ENCODE results near the gene MTNR1A. TPM values are rescaled to one million over a fixed set of nuclear protein-coding genes. Genes with fewer than 3 reads are reported as not detected.

MTNR1A gene
- total RNA-seq, 1 experiment from 2014 or later, result not detected

- Histone ChIP-seq H3K36me3 (no peaks in the 10 kb centered on the region), H3K9me3 (no peaks in the 10 kb centered on the region), H3K27me3 (no peaks in the 10 kb centered on the region), H3K4me3 (no peak overlapping the region)
- DNase-seq, result no peak
Observed at GRCh38 chr4:186570193-186570996, 15.0 kb upstream of the MTNR1A start.

GRCh38 chr4:186569533-186570192 is 14.3 kb upstream of the MTNR1A start:
- no peak for DNase-seq
- Histone ChIP-seq H3K27me3 (no peaks in the 10 kb centered on the region), H3K36me3 (no peaks in the 10 kb centered on the region), H3K9me3 (no peaks in the 10 kb centered on the region), H3K4me3 (no peak overlapping the region)

GRCh38 chr4:186566068-186566467 is 10.7 kb upstream of the MTNR1A start:
- no peaks in the 10 kb centered on the region for H3K27me3 ChIP-seq
- no peaks in the 10 kb centered on the region for H3K9me3 ChIP-seq
- H3K4me3 ChIP-seq, result no peak overlapping the region
- H3K36me3 ChIP-seq, result no peaks in the 10 kb centered on the region
- DNase-seq, result no peak

- DNase-seq, result no peak
- Histone ChIP-seq H3K36me3 (no peaks in the 10 kb centered on the region), H3K27me3 (no peaks in the 10 kb centered on the region), H3K9me3 (no peaks in the 10 kb centered on the region), H3K4me3 (no peak overlapping the region)
Observed at GRCh38 chr4:186563761-186564160, 8.4 kb upstream of the MTNR1A start.

GRCh38 chr4:186561748-186562147 is 6.4 kb upstream of the MTNR1A start:
- DNase-seq, result no peak
- Histone ChIP-seq H3K4me3 (no peak overlapping the region), H3K9me3 (no peaks in the 10 kb centered on the region), H3K36me3 (no peaks in the 10 kb centered on the region), H3K27me3 (no peaks in the 10 kb centered on the region)

- Histone ChIP-seq H3K36me3 (no peaks in the 10 kb centered on the region), H3K27me3 (no peaks in the 10 kb centered on the region), H3K9me3 (no peaks in the 10 kb centered on the region), H3K4me3 (no peak overlapping the region)
- no peak for DNase-seq
Observed at GRCh38 chr4:186560647-186561046, 5.3 kb upstream of the MTNR1A start.

- Histone ChIP-seq H3K36me3 (no peaks in the 10 kb centered on the region), H3K4me3 (no peak overlapping the region), H3K9me3 (no peaks in the 10 kb centered on the region), H3K27me3 (no peaks in the 10 kb centered on the region)
- no peak for DNase-seq
Observed at GRCh38 chr4:186557486-186557885, 2.1 kb upstream of the MTNR1A start.

GRCh38 chr4:186557061-186557460 is 1.7 kb upstream of the MTNR1A start:
- no peaks in the 10 kb centered on the region for H3K27me3 ChIP-seq
- H3K4me3 ChIP-seq, result no peak overlapping the region
- no peaks in the 10 kb centered on the region for H3K9me3 ChIP-seq
- no peaks in the 10 kb centered on the region for H3K36me3 ChIP-seq
- no peak for DNase-seq

GRCh38 chr4:186554539-186554913 is 841 bp downstream of the MTNR1A start:
- H3K9me3 ChIP-seq, result no peaks in the 10 kb centered on the region
- H3K27me3 ChIP-seq, result no peaks in the 10 kb centered on the region; the same call in 1 of the 2 replicates
- H3K36me3 ChIP-seq, result no peaks in the 10 kb centered on the region
- no peak overlapping the region for H3K4me3 ChIP-seq
- DNase-seq, result no peak

- H3K9me3 ChIP-seq, result no peaks in the 10 kb centered on the region
- no peak overlapping the region for H3K4me3 ChIP-seq
- H3K27me3 ChIP-seq, result no peaks in the 10 kb centered on the region; the same call in 1 of the 2 replicates
- H3K36me3 ChIP-seq, result no peaks in the 10 kb centered on the region
- DNase-seq, result no peak
Observed at GRCh38 chr4:186553717-186554116, 1.6 kb downstream of the MTNR1A start.

GRCh38 chr4:186551849-186552248 is 3.5 kb downstream of the MTNR1A start:
- H3K36me3 ChIP-seq, result no peaks in the 10 kb centered on the region
- H3K27me3 ChIP-seq, result no peaks in the 10 kb centered on the region; the same call in 1 of the 2 replicates
- DNase-seq, result no peak
- H3K4me3 ChIP-seq, result no peak overlapping the region
- H3K9me3 ChIP-seq, result no peaks in the 10 kb centered on the region

- DNase-seq, result no peak
- Histone ChIP-seq H3K27me3 (no peaks in the 10 kb centered on the region; the same call in 1 of the 2 replicates), H3K36me3 (no peaks in the 10 kb centered on the region), H3K4me3 (no peak overlapping the region), H3K9me3 (no peaks in the 10 kb centered on the region)
Observed at GRCh38 chr4:186545436-186545835, 9.9 kb downstream of the MTNR1A start.

GRCh38 chr4:186543206-186543605 is 12.2 kb downstream of the MTNR1A start:
- DNase-seq, result no peak
- H3K36me3 ChIP-seq, result no peaks in the 10 kb centered on the region
- no peaks in the 10 kb centered on the region for H3K9me3 ChIP-seq
- H3K4me3 ChIP-seq, result no peak overlapping the region
- no peaks in the 10 kb centered on the region for H3K27me3 ChIP-seq

GRCh38 chr4:186541801-186542200 is 13.6 kb downstream of the MTNR1A start:
- Histone ChIP-seq H3K9me3 (no peaks in the 10 kb centered on the region), H3K27me3 (no peaks in the 10 kb centered on the region), H3K4me3 (no peak overlapping the region), H3K36me3 (no peaks in the 10 kb centered on the region)
- DNase-seq, result no peak

- H3K36me3 ChIP-seq, result no peaks in the 10 kb centered on the region
- H3K27me3 ChIP-seq, result no peaks in the 10 kb centered on the region
- no peak for DNase-seq
- H3K9me3 ChIP-seq, result no peaks in the 10 kb centered on the region
- H3K4me3 ChIP-seq, result no peak overlapping the region
Observed at GRCh38 chr4:186537843-186538521, 17.4 kb downstream of the MTNR1A start.

- Histone ChIP-seq H3K4me3 (no peak overlapping the region), H3K9me3 (no peaks in the 10 kb centered on the region), H3K27me3 (no peaks in the 10 kb centered on the region), H3K36me3 (no peaks in the 10 kb centered on the region)
- DNase-seq, result no peak
Observed at GRCh38 chr4:186536285-186536684, 19.1 kb downstream of the MTNR1A start.

GRCh38 chr4:186534056-186534455 is 21.3 kb downstream of the MTNR1A start:
- no peaks in the 10 kb centered on the region for H3K36me3 ChIP-seq
- H3K4me3 ChIP-seq, result no peak overlapping the region
- no peak for DNase-seq
- H3K27me3 ChIP-seq, result no peaks in the 10 kb centered on the region
- H3K9me3 ChIP-seq, result no peaks in the 10 kb centered on the region

All from MG63 (cell line).